ENCODE measurements around the gene SNAI1.
"Not testable (repeated sequence)": the region's sequence is repeated elsewhere in the genome, so short reads cannot be mapped to it uniquely, and the experiment has no call there.

The SNAI1 gene

GRCh38 chr20:49982346-49983122, at the start of gene SNAI1:
Gene SNAI1, plus strand, starts transcription at chr20:49982980. Its CDS starts 80 bp downstream, at chr20:49983060.
- DNase-seq, result peak; percentile 69

- no peak for DNase-seq
Observed at GRCh38 chr20:49935746-49936152, 47.0 kb upstream of the SNAI1 start.

GRCh38 chr20:49936153-49937026, 46.4 kb upstream of the SNAI1 start, which contains the start of gene RNF114:
Gene RNF114, plus strand, starts transcription at chr20:49936397. Its CDS starts 16 bp downstream, at chr20:49936413.
- DNase-seq, result peak; percentile 70

GRCh38 chr20:49937027-49937929, 45.5 kb upstream of the SNAI1 start:
- DNase-seq, result peak; percentile 66

- no peak for DNase-seq
Observed at GRCh38 chr20:49938173-49939163, 44.3 kb upstream of the SNAI1 start.

- DNase-seq, result no peak
Observed at GRCh38 chr20:49941456-49941855, 41.3 kb upstream of the SNAI1 start.

- DNase-seq, result no peak
Observed at GRCh38 chr20:49942303-49942702, 40.5 kb upstream of the SNAI1 start.

- no peak for DNase-seq
Observed at GRCh38 chr20:49942942-49943341, 39.8 kb upstream of the SNAI1 start.

- no peak for DNase-seq
Observed at GRCh38 chr20:49945306-49945700, 37.5 kb upstream of the SNAI1 start.

GRCh38 chr20:49945701-49946477, 36.9 kb upstream of the SNAI1 start:
- no peak for DNase-seq

GRCh38 chr20:49948178-49948577, 34.6 kb upstream of the SNAI1 start:
- DNase-seq, result no peak

- no peak for DNase-seq
Observed at GRCh38 chr20:49948809-49949507, 33.8 kb upstream of the SNAI1 start.

- DNase-seq, result no peak
Observed at GRCh38 chr20:49951151-49951550, 31.6 kb upstream of the SNAI1 start.

- no peak for DNase-seq
Observed at GRCh38 chr20:49955167-49955566, 27.6 kb upstream of the SNAI1 start.

- not testable (repeated sequence) for DNase-seq
Observed at GRCh38 chr20:49955830-49956396, 26.9 kb upstream of the SNAI1 start.

- DNase-seq, result no peak
Observed at GRCh38 chr20:49956689-49957088, 26.1 kb upstream of the SNAI1 start.

- not testable (repeated sequence) for DNase-seq
Observed at GRCh38 chr20:49957089-49957938, 25.5 kb upstream of the SNAI1 start.

GRCh38 chr20:49961413-49961812, 21.4 kb upstream of the SNAI1 start:
- no peak for DNase-seq

Data from GF-D8 (cell line).